Kasumi-1 (cell line): ENCODE data around the gene OR5K1.
A peak's percentile ranks its signal among the peaks of the same experiment; 100 is the strongest.

Experiments used
- DNase-seq, 2 experiments: peaks; one replicate each; lab custom pipeline; 2025; lab: John Stamatoyannopoulos, UW

Gene OR5K1

DNA sequence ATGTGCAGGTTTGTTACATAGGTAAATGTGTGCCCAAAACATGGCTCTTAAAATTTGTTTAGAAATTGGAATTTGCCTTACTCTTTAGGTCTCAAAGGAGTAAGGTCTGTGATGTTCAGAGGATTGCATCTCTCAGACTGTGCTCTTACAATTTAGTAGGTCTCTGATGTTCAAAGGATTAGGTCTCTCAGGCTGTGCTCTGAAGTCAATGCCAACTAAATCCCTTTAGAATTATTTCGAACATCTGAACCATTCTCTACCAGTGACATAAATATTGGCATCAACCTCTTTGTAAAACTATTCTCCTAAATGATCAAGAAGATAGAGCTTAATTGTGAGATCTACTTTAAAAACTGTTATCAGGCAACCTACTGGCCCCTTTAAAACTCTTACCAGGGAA, at the start of gene OR5K1:
OR5K1 (plus strand) TSS at position 301 of the 400 bp plus-strand sequence. CDS start 6,376 bp downstream, outside the sequence.
- DNase-seq: no peak

DNA sequence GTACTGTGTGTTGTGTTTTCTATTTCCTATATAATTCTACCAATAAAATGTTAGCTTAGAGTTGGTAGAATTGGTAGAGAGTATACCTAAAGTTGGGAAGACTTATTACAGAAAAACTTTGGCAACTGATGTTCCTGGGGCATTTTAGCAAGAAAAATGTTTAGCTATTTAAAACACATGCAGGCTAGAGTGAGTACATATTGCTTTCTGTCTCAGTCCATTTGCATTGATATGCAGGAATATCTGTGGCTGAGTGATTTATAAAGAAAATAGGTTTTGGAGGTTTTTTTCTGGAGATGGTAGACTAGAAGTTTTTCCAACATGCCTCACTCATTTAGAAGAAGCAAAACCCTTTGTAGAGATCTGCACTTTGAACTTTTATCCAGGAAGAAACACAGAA, 30.4 kb upstream of the OR5K1 start:
- no peak for DNase-seq

DNA sequence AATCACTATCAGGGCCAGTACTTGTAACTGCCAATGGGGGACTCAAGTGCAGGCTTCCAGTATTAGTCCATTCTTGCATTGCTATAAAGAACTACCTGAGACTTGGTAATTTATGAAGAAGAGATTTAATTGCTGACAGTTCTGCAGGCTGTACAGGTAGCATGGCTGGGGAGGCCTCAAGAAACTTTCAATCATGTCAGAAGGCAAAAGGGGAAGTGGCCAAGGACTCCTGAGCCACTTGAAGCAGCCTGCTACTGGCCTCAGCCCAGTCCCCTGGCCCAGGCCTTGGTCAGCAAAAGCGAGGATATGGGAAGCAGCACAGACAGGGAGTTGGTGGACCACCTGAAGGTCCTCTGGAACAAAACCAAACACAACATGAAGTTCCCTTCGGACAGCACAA, 29.2 kb upstream of the OR5K1 start:
- DNase-seq: no peak

DNA sequence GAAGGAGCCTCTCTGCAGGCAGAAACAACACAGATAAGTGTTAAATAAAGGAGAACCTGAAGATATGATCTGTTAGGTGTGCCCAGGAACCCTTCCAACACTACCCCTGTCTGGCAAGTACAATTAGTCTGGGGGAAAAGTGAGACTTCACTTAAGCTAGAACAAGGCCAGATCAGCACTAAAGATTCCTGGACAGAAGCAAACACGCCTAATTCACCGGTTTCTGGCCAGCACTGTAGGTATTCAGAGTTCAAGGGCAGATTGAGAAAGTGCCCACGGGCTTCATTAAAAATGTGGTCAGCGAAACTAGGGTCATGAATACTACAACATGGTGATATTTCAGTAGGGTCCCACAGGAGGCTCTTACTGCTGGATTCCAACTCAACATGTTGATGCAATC, 28.6 kb upstream of the OR5K1 start:
- no peak for DNase-seq

DNA sequence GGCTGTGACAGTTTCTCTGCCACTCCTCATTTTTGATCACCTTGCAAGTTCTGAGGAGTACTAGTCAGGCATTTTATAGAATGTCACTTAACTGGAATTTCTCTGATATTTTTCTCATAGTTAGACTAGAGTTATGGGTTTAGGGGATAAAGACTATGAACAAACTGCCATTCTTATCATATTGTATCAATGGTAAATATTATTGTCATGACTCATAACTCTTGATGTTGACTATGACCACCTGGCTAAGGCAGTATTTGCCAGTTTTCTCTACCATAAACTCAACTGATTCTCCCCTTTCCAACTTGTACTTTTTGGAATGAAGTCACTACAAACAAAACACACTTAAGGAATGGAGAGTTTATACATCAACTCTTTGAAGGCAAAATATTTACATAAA, 22.7 kb upstream of the OR5K1 start:
- no peak for DNase-seq

DNA sequence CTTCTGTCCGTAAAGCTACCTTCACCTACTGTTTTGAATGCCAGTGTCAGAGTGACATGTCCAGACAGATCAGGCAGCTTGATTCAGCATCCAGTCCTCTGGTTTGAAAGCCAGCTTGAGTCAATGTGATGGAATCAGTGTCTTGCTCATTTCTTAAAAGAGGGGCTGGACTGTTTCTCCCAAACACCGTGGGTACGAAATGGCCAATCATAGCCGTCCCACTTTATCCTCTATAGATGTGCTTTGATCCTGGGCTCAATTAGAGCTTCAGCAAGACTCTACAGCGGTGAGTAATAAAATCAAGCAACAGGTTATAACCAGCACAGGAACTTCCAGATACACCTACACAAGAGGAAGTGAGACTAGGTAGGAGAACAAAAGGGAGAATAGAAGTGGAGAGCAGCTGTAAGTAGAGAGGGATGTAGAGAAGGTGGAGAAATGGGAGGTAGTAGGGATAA, 17.0 kb upstream of the OR5K1 start:
- DNase-seq: no peak

DNA sequence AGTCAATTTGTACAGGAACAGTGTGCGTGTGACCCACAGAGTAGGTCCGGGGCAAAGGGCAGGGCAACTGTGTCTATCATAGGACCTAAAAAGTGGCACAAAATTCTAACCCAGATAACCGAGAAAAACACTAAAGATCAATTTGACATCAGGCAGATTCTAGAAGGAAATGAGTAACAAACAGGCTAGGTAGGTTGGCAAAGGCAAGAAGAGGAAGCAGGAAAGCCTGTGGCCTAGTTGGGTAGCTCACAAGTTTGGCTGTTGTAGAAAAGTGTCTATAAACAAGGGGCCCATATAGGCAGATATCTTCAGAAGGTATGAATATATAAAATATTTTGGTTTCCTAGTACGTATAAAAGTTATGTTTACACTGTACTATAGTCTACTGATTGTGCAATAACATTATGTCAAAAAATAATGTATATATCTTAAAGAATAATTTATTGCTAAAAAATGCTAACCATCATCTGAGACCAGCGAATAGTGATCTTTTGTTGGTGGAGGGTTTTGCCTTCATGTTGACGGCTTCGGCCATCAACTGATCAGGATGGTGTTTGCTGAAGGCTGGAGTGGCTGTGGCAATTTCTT, 13.3 kb upstream of the OR5K1 start:
- DNase-seq: peak; percentile 20 to 25

DNA sequence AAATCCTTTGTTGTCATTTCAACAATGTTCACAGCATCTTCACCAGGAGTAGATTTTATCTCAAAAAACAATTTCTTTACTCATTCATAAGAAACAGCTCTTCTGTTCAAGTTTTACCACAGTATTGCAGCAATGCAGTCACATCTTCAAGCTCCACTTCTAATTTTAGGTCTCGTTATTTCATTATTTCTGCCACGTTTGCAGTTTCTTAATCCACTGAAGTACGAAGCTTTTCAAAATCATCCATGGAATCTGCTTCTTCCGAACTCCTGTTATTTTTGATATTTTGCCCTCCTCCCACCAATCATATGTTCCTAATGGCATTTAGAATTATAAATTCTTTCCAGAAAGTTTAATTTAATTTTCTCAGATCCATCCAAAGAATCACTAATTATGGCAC, 12.6 kb upstream of the OR5K1 start:
- DNase-seq: no peak

DNA sequence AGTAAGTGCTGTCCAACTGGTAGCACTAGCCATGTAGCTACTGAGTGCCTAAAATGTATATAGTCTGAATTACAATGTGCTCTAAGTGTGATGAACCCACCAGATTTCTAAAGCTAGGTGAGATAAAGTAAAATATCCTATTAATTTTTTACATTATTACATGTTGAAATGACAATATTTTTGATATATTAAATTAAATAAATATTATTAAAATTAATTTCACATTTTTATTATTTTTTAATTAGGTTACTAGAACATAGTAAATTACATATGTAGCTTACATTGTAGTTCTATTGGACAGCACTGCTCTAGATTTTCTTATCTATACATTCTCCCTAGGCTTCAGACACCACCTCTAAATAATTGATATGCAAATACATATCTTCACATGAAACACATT, 9.2 kb upstream of the OR5K1 start:
- DNase-seq: no peak

DNA sequence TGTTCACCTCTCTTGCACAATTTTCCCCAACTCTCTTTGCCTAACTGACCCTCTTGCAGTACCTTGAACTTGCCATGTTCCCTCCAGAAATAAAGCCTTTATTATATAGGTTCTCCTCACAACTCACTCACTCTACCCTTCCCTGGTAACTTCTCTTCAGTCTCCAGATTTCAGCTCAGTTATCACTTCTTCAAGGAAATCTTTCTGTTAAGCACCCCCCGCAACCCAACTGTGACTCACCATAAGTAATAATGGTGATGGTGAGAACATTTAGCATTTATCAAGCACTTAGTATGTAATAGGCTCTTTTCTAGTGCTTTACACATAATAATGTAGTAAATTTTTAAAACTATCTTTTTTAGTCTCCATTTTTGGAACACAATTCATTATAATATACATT, 8.1 kb upstream of the OR5K1 start:
- no peak for DNase-seq

DNA sequence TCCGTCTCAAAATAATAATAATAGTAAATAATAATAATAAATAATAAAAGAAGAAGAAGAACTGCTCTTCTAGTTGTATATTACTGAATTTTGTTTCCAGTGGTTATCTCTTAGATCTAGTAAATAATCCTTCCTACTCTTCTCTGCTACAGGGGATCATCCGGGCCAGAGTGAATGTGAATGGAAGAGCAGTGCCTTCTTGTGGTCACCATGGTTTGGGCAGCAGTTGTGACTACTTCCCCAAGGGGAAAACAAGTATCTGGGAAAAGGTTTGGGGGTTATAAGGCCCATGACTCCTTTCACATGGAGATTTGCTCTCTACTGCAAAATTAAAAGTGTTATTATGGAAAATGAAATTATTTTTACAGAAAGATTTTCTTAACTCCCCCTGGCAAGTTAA, 5.5 kb upstream of the OR5K1 start:
- no peak for DNase-seq

DNA sequence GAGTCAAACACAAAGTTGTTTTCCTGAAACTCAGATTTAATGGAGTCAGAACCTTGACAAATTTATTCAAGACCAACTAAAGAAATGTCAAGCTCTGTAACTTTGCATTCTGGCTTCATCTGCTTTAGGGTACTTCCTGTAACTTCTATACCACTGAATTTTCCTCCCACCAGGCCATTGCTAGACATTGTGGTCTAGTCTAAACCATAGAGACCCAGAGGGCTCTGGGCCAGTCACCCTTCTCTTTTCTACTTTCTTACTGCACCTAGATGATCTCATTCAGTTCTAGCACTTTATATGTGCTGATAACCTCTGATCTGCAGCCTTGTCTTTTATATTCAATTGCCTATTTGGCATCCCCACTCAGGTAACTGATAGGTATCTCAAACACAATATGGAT, 2.8 kb upstream of the OR5K1 start:
- DNase-seq: peak in 1 of 2 experiments; percentile 11

DNA sequence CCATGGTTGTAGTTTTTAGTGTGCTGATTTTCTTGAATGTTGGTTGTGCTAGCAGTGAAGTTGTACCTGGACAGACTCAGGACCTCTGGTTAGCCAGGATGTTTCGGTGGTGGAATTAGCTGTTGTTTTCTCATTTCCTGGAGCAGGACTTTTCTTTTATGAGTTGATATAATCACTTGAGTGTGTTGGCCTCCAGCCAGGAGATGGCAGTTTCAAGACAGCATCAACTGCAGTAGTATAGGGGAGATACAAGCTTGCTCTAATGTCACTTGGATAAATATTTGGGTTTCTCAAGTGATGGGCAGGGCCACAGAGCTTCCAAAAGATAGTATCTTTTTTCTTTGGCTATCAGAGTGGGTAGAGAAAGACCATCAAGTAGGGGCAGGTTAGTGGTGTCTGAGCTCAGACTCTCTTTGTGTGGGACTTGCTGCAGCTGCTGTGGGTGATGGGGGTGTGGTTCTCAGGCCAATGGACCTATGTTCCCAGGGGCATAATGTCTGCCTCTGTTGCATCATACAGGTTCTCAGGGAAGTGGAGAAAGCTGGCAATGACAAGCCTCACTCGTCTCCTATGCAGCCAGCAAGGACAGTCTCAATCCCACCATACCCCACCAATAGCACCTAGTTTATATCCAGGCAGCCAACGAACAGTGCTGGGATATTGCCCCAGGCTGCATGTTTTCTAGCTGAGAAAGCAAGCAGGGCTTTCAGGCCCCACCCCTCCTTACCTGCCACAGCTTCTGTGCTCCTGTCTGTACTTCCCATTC, 19.9 kb downstream of the OR5K1 start:
- no peak for DNase-seq

DNA sequence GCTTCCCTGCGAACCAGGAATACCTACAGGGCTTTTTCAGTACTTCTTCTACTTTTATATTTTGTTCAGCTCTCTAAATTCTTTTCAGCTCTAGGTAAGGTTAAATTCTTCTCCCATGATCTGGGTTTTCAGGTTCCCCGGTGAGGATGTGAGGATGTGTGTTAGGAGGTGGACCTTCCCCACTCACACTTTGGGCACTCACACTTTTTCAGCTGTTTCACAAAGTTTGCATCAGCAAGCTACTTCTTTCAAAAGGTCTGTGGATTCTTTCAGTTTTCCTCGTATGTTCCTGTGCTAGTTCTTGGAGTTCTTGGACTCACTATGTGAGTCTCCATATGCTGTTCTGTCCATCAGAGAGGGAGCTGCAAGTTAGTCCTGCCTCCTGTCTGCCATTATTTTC, 20.6 kb downstream of the OR5K1 start:
- DNase-seq: no peak

DNA sequence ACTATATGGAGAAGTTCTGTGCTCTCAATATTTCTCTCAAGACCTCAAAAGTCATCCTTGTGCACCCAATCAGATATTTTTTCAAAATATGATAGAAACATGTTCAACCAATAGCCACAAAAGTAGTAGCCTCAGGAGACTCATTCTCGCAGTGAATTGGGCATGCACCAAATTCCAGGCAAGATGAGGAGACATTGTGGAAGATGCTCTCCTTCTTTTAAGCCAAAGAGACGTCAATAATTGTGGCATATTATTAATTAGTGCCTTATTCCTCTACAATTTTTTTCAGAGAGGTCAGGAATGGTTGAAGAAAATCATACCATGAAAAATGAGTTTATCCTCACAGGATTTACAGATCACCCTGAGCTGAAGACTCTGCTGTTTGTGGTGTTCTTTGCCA, 34.4 kb downstream of the OR5K1 start, which contains the start of gene OR5K2:
OR5K2 (plus strand) TSS at position 301 of the 400 bp plus-strand sequence; CDS start at position 301, 0 bp downstream.
- DNase-seq: no peak

DNA sequence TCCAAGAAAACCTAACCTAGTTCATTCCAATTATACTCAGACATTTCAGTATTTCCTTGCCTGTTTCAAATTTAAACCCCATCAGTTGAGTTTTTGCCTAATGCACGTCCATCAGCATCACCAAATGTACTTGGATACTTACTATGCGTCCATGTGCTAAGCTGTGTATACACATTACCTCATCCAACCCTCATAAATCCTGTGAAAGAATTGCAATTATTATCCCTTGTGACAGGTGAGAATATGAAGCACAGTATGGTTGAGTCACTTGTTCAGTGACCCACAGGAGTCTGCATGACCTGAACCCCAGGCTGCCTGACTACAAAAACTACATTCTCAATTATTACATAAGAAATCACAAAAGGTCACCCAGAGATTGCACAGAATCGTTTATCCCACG, 37.0 kb downstream of the OR5K1 start:
- DNase-seq: no peak

DNA sequence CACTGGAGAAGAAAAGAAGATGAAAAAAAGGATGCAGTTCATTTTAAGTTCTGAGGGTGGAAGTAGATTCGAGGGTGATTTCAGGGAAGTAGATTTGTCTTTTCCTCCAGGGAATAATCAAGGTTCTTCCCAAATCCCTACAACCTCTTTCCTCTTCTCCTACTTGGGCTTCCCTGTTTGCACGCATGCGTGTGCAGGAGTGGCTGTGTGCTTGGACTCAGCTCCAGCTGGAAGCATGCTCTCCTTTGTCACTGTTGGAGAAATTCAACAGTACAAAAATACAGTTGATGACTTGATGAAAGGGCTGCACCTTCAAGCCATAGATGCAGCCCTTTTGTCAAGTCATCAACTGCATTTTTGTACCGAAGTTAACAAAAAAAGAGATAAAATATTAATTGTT, 38.3 kb downstream of the OR5K1 start:
- DNase-seq: no peak

DNA sequence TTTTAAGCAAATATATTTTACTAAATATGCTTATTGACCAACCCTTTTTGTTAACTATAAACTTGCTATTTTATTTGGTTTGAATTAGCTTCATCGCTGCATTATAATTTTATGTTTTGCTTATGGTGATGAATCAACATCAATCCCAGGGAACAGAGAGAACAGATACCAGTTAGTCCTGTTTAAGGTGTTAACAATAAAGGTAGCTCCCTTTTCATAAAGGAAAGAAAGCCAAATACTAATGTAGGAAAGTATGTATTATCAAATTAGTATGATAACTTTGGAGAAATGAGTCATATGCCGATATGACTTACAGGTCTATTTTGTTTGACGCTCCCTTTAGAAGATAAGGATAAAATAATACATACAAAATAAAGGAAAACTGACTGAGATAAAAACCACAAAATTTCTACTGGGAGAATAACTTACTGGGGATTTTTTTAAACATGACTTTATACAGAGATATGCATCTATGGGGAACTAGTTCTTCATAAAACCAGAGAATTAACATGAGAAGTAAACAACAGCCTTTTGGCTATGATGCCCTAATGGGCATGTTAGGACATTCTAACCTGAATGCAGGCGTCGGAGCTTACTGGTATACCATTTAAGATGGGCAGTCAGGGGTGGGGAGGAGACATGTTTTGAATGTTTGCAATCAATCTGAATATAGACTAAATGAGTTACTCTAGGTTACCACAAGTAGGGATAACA, 39.0 kb downstream of the OR5K1 start:
- DNase-seq: no peak

DNA sequence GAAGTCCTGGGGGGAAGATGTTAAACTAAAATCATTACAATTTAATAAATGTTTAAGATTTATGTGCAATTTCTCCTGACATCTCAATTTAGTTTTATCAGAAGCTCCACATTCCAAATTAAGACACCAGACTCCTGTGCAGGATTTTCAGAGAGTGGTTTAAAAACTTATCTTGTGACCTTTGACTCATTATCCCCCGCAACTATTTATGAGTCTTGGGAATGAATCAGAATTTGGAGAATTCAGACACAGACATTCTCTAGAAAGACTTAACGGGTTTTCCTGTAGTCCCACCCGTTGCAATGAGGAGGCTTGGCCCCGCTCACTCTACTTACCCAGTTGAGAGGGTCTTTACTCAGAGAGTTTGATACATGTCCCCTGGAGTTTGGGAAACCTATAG, 41.5 kb downstream of the OR5K1 start:
- DNase-seq: no peak

DNA sequence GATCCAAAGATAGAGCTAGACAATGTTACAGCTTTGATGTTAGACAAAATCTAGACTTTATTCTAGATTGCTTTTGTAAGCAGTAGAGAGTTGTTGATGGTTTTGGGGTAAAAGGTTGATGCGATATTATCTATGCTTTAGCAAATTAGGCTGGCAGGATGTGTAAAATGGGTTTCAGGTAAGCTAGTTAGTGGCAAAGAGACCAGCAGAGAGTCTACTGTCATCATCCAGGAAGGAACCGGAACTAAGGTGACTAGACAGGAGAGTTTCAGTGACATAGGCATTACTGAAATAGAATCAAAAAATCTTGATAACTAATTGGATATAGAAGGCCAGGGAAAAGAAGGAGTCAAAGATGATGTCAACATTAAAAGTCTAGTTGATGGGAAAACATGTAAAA, 45.6 kb downstream of the OR5K1 start:
- DNase-seq: no peak

DNA sequence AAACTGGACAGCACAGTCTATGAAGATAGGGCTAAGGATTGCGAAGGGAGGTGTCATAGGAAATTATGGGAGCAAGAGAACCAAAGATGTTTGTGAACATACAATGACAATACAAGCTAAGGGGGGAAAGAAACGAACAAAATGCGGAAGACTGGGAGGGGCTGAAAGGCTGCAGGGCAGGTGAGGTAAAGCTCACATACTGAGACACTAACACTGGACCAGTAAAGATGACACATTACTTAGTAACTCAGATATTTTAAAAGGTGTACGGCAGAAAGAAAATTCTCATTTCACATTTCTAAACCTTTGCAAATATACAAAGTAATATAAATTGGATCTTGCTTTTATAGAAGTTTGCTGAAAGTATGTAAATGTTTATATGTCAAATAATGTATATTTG, 49.6 kb downstream of the OR5K1 start:
- no peak for DNase-seq

DNA sequence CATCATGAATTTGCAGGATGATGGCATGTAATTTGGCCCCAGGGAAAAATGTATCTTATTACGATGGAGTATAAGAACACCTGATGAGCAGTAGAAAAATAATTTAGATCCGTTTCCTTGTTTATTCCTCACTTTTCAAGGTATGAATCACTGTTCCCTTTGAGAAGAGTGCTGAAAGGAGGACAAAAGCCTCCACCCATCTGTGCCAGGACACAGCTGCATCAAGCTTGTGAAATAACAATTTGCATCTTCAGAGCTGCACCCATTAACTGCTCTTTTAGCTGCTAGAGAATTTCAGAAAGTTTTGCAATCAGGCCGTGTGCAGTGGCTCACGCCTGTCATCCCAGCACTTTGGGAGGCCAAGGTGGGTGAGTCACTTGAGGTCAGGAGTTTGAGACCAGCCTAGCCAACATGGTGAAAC, 50.1 kb downstream of the OR5K1 start:
- peak in 1 of 2 experiments; percentile 11 for DNase-seq

DNA sequence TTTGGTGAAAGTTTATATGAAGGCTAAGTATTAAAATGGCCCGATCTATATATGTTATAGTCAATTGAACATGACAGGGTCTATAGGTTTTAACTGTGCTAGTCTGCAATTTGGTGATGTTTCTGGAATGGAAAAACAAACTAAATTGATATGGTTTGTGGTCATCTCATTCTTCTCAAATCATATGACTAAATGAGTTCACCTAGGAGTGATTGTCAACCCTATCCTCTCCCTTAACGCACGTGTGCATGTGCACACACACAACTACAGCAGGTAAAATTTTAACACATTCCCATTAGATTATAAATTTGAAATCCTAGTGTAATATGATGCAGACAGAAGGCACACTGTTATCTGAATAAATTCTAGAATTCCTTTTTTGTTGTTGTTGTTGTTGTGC, 50.7 kb downstream of the OR5K1 start:
- no peak for DNase-seq
